ENCODE measurements around the gene IL4R.
"Not testable (repeated sequence)": the region's sequence is repeated elsewhere in the genome, so short reads cannot be mapped to it uniquely, and the experiment has no call there.

The IL4R gene

GRCh38 chr16:27288313-27288712, 25.5 kb upstream of the IL4R start:
- DNase-seq: not testable (repeated sequence)

- DNase-seq: no peak
These were observed 24.1 kb upstream of the IL4R start for GRCh38 chr16:27289669-27290068.

GRCh38 chr16:27290562-27290961, 23.2 kb upstream of the IL4R start:
- DNase-seq: no peak

GRCh38 chr16:27291106-27291505, 22.7 kb upstream of the IL4R start:
- DNase-seq: no peak

- DNase-seq: no peak
These were observed 22.0 kb upstream of the IL4R start for GRCh38 chr16:27291722-27292240.

GRCh38 chr16:27293343-27293742, 20.4 kb upstream of the IL4R start:
- no peak for DNase-seq

GRCh38 chr16:27298132-27298531, 15.6 kb upstream of the IL4R start:
- no peak for DNase-seq

GRCh38 chr16:27301236-27301861, 12.4 kb upstream of the IL4R start:
- DNase-seq: no peak

- DNase-seq: no peak
These were observed 11.6 kb upstream of the IL4R start for GRCh38 chr16:27302126-27302525.

GRCh38 chr16:27303256-27304100, 10.3 kb upstream of the IL4R start:
- no peak for DNase-seq

GRCh38 chr16:27304102-27304501, 9.7 kb upstream of the IL4R start:
- peak in 1 of 4 experiments; percentile 20 for DNase-seq

- DNase-seq: peak; percentile 53 to 84 (median 73)
These were observed 8.7 kb upstream of the IL4R start for GRCh38 chr16:27304881-27305745.

- DNase-seq: no peak
These were observed 7.8 kb upstream of the IL4R start for GRCh38 chr16:27305839-27306442.

GRCh38 chr16:27308792-27309191, 5.0 kb upstream of the IL4R start:
- no peak for DNase-seq

GRCh38 chr16:27310576-27311447, 3.0 kb upstream of the IL4R start:
- no peak for DNase-seq

- DNase-seq: peak in 2 of 4 experiments; percentile 39 to 53
These were observed 2.3 kb upstream of the IL4R start for GRCh38 chr16:27311448-27311830.

GRCh38 chr16:27311897-27312303, 1.9 kb upstream of the IL4R start:
- DNase-seq: no peak

GRCh38 chr16:27312580-27313421, 973 bp upstream of the IL4R start:
- no peak for DNase-seq

GRCh38 chr16:27314161-27314723, 468 bp downstream of the IL4R start:
- DNase-seq: peak; percentile 81 to 93 (median 82)

GRCh38 chr16:27314986-27315332, 1.2 kb downstream of the IL4R start:
- no peak for DNase-seq
